NCI-H2029 (cell line): ENCODE results near the gene DPP10.
"Not testable (repeated sequence)": the region's sequence is repeated elsewhere in the genome, so short reads cannot be mapped to it uniquely, and the experiment has no call there.

Experiments used
- DNase-seq: peaks from one replicate; lab custom pipeline; 2025; lab: John Stamatoyannopoulos, UW

DPP10 gene

GRCh38 chr2:114442510-114442909 lies at the start of gene DPP10:
Gene DPP10, plus strand, starts transcription at chr2:114442641.
- DNase-seq = no peak

GRCh38 chr2:114400890-114401289 lies 41.6 kb upstream of the DPP10 start:
- no peak for DNase-seq

- DNase-seq = no peak
Measured at GRCh38 chr2:114405247-114406116, 37.0 kb upstream of the DPP10 start.

DNA sequence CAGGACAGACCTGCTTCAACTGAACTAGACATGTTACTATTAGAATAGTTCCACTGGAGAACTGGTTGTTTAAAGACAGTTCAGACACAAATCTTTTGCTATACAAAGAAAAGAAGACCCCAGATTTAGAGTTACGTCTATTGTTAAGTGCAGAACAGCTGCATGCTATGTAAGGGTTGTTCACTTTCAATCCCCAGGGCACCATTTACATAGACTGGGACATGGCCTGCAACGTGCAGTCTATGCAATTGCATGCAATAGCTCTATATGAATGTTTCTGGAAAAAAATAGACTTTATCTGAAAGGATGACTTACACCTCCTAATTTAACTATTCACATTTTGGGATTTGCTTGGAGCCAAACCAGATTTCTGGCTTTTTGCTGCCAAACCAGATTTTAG lies 36.1 kb upstream of the DPP10 start:
- no peak for DNase-seq

DNA sequence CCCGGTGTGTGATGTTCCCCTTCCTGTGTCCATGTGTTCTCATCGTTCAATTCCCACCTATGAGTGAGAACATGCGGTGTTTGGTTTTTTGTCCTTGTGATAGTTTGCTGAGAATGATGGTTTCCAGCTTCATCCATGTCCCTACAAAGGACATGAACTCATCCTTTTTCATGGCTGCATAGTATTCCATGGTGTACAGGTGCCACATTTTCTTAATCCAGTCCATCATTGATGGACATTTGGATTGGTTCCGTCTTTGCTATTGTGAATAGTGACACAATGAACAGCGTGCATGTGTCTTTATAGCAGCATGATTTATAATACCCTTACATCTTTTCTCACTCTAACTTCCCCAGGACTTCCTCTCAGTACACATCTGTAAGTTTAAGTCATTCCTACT lies 35.1 kb upstream of the DPP10 start:
- DNase-seq = not testable (repeated sequence)

GRCh38 chr2:114421781-114422180 lies 20.7 kb upstream of the DPP10 start:
- no peak for DNase-seq

DNA sequence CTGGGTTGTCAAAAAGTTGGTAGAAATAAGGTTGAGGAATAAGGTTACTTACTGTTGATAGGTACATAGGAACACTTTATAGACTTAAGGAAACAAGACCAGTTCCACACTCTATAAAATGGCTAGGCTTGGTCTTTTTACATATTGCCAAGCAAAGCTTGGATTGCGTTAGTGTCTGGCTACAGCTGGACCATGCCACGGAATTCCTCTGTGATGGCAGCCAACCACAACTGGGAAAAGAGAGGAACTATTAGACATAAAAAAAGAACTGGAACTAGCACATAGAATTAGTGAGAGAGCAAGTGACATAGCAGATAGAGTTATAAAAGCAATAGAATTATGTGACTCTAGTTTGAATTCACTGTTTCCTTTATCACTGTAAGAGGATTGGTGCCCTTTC lies 17.7 kb upstream of the DPP10 start:
- no peak for DNase-seq

- DNase-seq = no peak
Measured at GRCh38 chr2:114426756-114427155, 15.7 kb upstream of the DPP10 start.

- DNase-seq = no peak
Measured at GRCh38 chr2:114436329-114436728, 6.1 kb upstream of the DPP10 start.

DNA sequence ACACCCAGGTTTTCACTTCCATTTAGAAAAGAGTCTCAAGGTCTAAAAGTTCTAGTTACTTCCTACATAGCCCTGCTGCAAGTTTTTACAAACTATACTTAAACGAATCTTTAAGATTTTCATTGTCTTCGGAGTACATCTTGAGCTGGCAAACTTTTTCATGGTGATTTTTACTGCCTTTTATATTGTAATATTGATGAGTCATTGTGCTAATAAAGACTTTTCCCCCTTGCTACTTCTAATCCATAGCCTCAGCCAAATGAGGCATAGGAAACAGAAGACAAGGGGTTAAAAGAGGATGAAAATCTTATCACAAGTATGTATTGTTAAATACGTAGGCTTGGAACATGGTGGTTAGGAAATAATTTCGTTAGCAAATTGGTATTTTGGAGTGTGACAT lies 4.1 kb downstream of the DPP10 start:
- DNase-seq = no peak

DNA sequence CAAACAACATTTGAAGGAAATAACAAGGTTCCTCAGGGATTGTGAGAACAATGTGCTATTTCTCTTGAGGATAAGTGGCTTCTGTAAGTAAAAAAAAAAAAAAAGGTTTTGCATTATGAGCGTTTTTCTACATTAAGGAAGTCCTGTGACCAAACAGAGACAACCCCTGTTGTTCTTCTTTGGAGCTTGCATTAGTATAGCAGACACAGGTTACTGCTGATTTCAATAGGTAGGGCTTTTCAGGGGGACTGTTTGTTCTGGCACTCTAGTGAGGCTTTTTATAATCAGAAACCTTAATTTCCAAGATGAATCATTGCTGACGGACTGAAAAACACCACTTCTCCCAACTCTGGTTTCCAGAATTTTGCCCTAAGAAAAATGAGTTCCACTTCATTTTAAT lies 8.2 kb downstream of the DPP10 start:
- DNase-seq = no peak

GRCh38 chr2:114456566-114456965 lies 14.1 kb downstream of the DPP10 start:
- DNase-seq = no peak

DNA sequence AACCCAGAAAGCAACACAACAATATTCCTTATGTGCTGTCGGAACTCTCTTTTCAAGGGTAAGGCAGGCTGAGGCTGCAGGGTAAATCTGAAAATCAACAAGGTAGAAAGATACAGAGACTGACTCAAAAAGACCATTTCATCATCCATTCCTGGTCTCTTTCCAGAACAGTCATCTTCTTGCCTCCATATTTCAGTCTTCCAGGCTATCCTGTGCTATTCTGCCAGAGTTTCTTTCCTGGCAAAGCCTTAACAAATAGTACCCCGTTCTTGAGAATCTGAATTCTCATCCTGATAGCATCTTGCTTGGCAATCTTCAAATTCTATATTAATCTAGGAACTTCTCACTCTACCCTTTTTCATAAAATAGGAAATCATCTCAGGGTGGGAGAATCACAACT lies 15.5 kb downstream of the DPP10 start:
- DNase-seq = no peak

DNA sequence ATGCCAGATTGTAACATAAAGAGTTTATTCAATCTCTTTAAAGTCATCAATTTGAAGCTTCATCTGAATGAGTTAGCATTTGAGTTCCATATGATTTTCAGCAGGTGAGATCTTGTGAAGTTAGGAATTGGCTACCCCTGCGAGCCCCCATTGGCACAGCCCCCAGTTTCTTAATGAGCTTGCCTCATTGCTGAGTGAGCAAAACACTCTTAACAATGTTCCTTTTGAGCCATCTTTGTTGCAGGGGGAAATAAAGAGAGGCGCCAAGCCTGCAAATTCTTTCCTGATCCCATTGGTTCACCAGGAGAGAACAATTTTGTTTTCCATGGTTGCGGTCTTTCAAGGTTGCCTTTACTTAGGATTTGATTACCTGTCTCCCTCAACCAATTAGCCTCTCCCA lies 18.7 kb downstream of the DPP10 start:
- no peak for DNase-seq

- no peak for DNase-seq
Measured at GRCh38 chr2:114464961-114465706, 22.7 kb downstream of the DPP10 start.

- DNase-seq = no peak
Measured at GRCh38 chr2:114468343-114468742, 25.9 kb downstream of the DPP10 start.

- no peak for DNase-seq
Measured at GRCh38 chr2:114472246-114472645, 29.8 kb downstream of the DPP10 start.

DNA sequence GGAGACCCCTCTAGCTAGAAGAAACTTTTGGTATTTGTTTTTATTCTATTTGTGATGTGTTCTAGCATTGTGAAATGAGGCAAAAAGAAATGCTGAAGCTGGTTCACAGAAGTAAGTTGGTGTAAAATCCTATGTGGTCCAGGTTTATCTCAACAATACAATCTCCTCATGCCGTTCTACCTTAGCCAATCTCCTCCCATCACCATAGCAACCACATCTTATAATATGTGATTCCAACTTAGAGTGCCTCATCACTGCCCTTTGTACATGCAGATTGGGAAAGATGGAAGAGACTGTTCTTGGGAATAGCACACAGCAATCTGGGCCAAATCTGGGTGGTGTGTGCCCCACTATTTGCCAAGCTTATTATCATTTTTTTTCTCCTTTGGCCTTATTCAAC lies 30.3 kb downstream of the DPP10 start:
- no peak for DNase-seq

GRCh38 chr2:114488841-114489530 lies 46.5 kb downstream of the DPP10 start:
- DNase-seq = no peak

- DNase-seq = no peak
Measured at GRCh38 chr2:114495046-114495445, 52.6 kb downstream of the DPP10 start.

DNA sequence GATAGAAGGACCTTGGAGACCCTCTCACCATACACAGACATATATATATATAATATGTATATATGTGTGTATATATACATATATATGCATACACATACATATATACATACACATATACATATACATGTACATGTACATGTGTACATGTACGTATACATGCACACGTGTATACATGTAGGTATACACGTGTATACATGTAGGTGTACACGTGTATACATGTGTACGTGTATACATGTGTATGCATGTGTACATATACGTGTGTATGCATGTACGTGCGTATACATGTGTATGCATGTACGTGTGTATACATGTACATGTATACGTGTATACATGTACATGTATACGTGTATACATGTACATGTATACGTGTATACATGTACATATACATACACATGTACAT lies 54.5 kb downstream of the DPP10 start:
- no peak for DNase-seq

GRCh38 chr2:114499101-114499500 lies 56.7 kb downstream of the DPP10 start:
- no peak for DNase-seq

DNA sequence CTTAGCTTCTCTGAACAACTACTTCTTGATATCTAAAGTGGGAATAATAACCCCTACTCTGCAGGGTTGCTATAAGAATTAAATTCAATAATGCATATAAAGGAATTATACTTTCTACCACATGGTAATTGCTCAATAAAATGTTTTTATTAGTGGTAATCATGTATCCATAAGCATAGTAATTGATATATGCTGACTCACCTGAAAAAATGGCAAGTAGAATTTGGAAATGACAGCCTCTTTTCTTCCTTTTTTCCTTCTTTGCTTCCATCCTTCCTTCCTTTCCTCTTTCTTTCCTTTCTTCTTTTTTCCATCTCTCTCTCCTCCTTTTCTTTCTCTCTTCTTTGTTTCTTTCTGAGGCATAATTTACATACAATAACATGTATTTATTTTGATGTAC lies 65.3 kb downstream of the DPP10 start:
- DNase-seq = no peak
